Uterus (tissue), 2 donors: ENCODE results near the gene GABRB3.

ENCODE experiments used
- CTCF ChIP-seq, 4 experiments: fragments of 200-600 bp in 2 of 4; fragments of 450-650 bp in 2 of 4; sonication (generic) in 2 of 4; IDR thresholded peaks; one replicate each; pipeline ENCODE4 v1.5.1; 2016 to 2019; ENCODE audit warnings: antibody characterized with exemption in 4 of 4, mild to moderate bottlenecking in 2 of 4, moderate library complexity in 1 of 4
- POLR2A ChIP-seq, 2 donors: fragments of 450-650 bp; IDR thresholded peaks; one replicate each; pipeline ENCODE4 v1.6.1; 2016; ENCODE audit warnings: antibody characterized with exemption in 2 of 2, mild to moderate bottlenecking in 1 of 2, moderate library complexity in 1 of 2

GRCh38 chr15:26521130-26521529 lies 251.7 kb downstream of the GABRB3 start:
- no peak for TF ChIP-seq CTCF (IDR thresholded peaks at IDR 0.05)
- TF ChIP-seq POLR2A (IDR thresholded peaks at IDR 0.05) = no peak
